Measurements from ENCODE around the gene FOLR2. TPM values are rescaled to one million over a fixed set of nuclear protein-coding genes. Genes with fewer than 3 reads are reported as not detected.

Gene FOLR2
- total RNA-seq, 1 experiment from 2014 or later, result not detected

- no peak for DNase-seq (ENCODE audit: low spot score)
Measured at GRCh38 chr11:72229925-72230763, 13.6 kb downstream of the FOLR2 start.

- DNase-seq (ENCODE audit: low spot score), result no peak
Measured at GRCh38 chr11:72230764-72231365, 14.3 kb downstream of the FOLR2 start.

- no peak for DNase-seq (ENCODE audit: low spot score)
Measured at GRCh38 chr11:72231396-72232259, 15.0 kb downstream of the FOLR2 start.

GRCh38 chr11:72232260-72233055, 15.9 kb downstream of the FOLR2 start:
- DNase-seq (ENCODE audit: low spot score), result no peak

GRCh38 chr11:72233056-72233772, 16.6 kb downstream of the FOLR2 start:
- DNase-seq (ENCODE audit: low spot score), result no peak

- DNase-seq (ENCODE audit: low spot score), result no peak
Measured at GRCh38 chr11:72233773-72234513, 17.3 kb downstream of the FOLR2 start.

GRCh38 chr11:72234514-72234830, 17.9 kb downstream of the FOLR2 start:
- DNase-seq (ENCODE audit: low spot score), result no peak

GRCh38 chr11:72234920-72235319, 18.3 kb downstream of the FOLR2 start:
- DNase-seq (ENCODE audit: low spot score), result no peak

GRCh38 chr11:72235351-72236057, 18.9 kb downstream of the FOLR2 start:
- no peak for DNase-seq (ENCODE audit: low spot score)

- DNase-seq (ENCODE audit: low spot score), result no peak
Measured at GRCh38 chr11:72236083-72236697, 19.6 kb downstream of the FOLR2 start.

GRCh38 chr11:72236774-72237111, 20.1 kb downstream of the FOLR2 start:
- DNase-seq (ENCODE audit: low spot score), result no peak

- DNase-seq (ENCODE audit: low spot score), result no peak
Measured at GRCh38 chr11:72237112-72237931, 20.7 kb downstream of the FOLR2 start.

- DNase-seq (ENCODE audit: low spot score), result peak; percentile 45
Measured at GRCh38 chr11:72238040-72238450, 21.5 kb downstream of the FOLR2 start.

GRCh38 chr11:72238492-72239312, 22.1 kb downstream of the FOLR2 start:
- DNase-seq (ENCODE audit: low spot score), result no peak

GRCh38 chr11:72239313-72239848, 22.8 kb downstream of the FOLR2 start:
- no peak for DNase-seq (ENCODE audit: low spot score)

GRCh38 chr11:72239849-72240460, 23.4 kb downstream of the FOLR2 start:
- DNase-seq (ENCODE audit: low spot score), result no peak
